LNCAP (cell line): Measurements from ENCODE around the gene MOXD1.

Experiments used
- TF ChIP-seq, protein P1 (sequence below): fragments of 450-650 bp; IDR thresholded peaks from 2 replicates; pipeline ENCODE4 v1.5.1; 2017; ENCODE audit warnings: mild to moderate bottlenecking

Gene MOXD1

GRCh38 chr6:132314432-132314831 is 86.8 kb downstream of the MOXD1 start:
- TF ChIP-seq, protein P1, sequence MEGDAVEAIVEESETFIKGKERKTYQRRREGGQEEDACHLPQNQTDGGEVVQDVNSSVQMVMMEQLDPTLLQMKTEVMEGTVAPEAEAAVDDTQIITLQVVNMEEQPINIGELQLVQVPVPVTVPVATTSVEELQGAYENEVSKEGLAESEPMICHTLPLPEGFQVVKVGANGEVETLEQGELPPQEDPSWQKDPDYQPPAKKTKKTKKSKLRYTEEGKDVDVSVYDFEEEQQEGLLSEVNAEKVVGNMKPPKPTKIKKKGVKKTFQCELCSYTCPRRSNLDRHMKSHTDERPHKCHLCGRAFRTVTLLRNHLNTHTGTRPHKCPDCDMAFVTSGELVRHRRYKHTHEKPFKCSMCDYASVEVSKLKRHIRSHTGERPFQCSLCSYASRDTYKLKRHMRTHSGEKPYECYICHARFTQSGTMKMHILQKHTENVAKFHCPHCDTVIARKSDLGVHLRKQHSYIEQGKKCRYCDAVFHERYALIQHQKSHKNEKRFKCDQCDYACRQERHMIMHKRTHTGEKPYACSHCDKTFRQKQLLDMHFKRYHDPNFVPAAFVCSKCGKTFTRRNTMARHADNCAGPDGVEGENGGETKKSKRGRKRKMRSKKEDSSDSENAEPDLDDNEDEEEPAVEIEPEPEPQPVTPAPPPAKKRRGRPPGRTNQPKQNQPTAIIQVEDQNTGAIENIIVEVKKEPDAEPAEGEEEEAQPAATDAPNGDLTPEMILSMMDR: no peak

- TF ChIP-seq, protein P1: no peak
Observed at GRCh38 chr6:132310921-132311320, 90.4 kb downstream of the MOXD1 start.

DNA sequence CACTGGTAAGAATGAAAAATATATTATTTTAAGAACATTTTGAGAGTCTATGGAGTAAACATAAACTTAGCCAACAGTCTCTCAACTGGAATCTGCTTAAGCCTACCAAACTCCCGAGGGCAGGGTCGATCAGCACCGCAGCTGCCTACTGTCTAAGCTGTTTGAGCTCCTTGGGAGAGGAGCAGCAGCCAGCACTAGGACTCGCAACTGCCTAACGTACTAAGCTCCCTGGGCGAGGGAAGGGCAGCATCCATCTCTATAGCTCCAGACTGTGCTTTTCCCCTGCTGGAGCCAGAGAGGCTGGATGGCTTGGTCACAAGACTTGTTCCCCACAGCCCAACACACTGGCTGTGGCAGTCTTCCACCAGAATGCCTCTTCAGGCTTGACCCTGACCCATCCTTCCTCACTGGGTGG is 96.4 kb downstream of the MOXD1 start:
- TF ChIP-seq, protein P1: no peak

- TF ChIP-seq, protein P1: peak; percentile 67
Observed at GRCh38 chr6:132300323-132300949, 100.8 kb downstream of the MOXD1 start.

- TF ChIP-seq, protein P1: peak; percentile 78
Observed at GRCh38 chr6:132298344-132298949, 102.8 kb downstream of the MOXD1 start.

DNA sequence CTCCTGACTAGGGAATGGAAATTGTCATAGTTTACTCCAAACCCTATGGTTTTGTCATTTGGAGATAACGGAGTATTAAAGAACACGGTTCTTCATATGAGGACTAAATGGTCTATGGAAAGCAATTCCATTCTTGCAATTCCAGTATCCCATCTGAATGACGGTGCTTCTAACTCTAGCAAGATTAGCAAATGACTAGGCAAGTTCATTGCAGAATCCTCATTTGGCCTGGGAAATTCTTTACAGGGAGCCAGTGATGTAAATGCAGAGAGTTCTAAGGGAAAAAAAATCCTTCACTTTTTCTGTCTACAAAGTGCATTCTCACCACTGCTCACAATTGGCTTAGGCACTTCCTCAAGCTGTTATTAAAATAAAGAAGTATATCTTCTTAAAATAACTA is 111.5 kb downstream of the MOXD1 start:
- TF ChIP-seq, protein P1: no peak

GRCh38 chr6:132287101-132287500 is 114.2 kb downstream of the MOXD1 start:
- TF ChIP-seq, protein P1: no peak
